GM12878 (cell line): Measurements from ENCODE around the gene KCNQ1. TPM values are rescaled to one million over a fixed set of nuclear protein-coding genes. Genes with fewer than 3 reads are reported as not detected.

ENCODE experiments used
- ATAC-seq: fragments of 200-7000 bp; cut with Tn5 transposase; 3 replicates; pipeline ENCODE4 v1.9.1; 2020; ENCODE audit warnings: mild to moderate bottlenecking, moderate library complexity
- BruUV-seq: library from RNA; stranded (reverse); fragments of 400-500 nt; replicated peaks from 2 replicates; lab custom pipeline; 2021; lab: Mats Ljungman, UMichigan
- CTCF ChIA-PET: fragments of 300-600 bp; sonication (Branson Sonifier 250); formaldehyde crosslinking; extraction: SDS; loops from one replicate; lab custom pipeline; 2021; ENCODE audit warnings: inconsistent platforms; lab: Yijun Ruan, JAX
- POLR2A ChIA-PET: fragments of 350-600 bp; formaldehyde crosslinking; extraction: SDS; loops from one replicate; lab custom pipeline; 2021; ENCODE audit warnings: inconsistent platforms; lab: Charles Lee
- RAD21 ChIA-PET: fragments of 300-600 bp; sonication (Branson Sonifier 250); formaldehyde crosslinking; loops from one replicate; lab custom pipeline; 2023; ENCODE audit warnings: antibody characterized with exemption; ENCODE audit not compliant: unreplicated experiment; lab: Charles Lee
- SMC1A ChIA-PET: fragments of 300-600 bp; sonication (Branson Sonifier 250); formaldehyde crosslinking; loops from one replicate; lab custom pipeline; 2023; ENCODE audit not compliant: unreplicated experiment, uncharacterized antibody; lab: Charles Lee
- DNase-seq: peaks from one replicate; pipeline ENCODE4 v3.0.0-alpha.2; 2011; ENCODE audit warnings: low read depth, low spot score
- FAIRE-seq: peaks from 3 replicates; lab custom pipeline; 2011; peaks lifted over from hg19 to GRCh38; lab: Jason Lieb, UNC
- H2AFZ ChIP-seq: 2 replicates; pipeline ENCODE4 v1.6.0; 2011; ENCODE audit warnings: low read depth, low read length, control low read depth; ENCODE audit not compliant: control insufficient read depth
- H3K27ac ChIP-seq: 2 replicates; pipeline ENCODE4 v1.5.1; 2011; ENCODE audit warnings: control low read depth; ENCODE audit not compliant: control insufficient read depth, insufficient read depth
- H3K27me3 ChIP-seq, 2 experiments: replicated peaks in 1 of 2; 2 replicates each; pipeline versions ENCODE4 v1.6.0 to v1.6.1; 2011; ENCODE audit warnings: low read length in 1 of 2; ENCODE audit not compliant: control insufficient read depth in 2 of 2, insufficient read depth in 2 of 2
- H3K36me3 ChIP-seq, 2 experiments: 2 replicates each; pipeline ENCODE4 v1.5.1; 2011; ENCODE audit warnings: low read length in 1 of 2; ENCODE audit not compliant: control insufficient read depth in 2 of 2, insufficient read depth in 2 of 2
- H3K4me1 ChIP-seq: 2 replicates; pipeline ENCODE4 v1.6.1; 2011; ENCODE audit warnings: mild to moderate bottlenecking, low read length, moderate library complexity, mixed read lengths; ENCODE audit not compliant: control insufficient read depth, insufficient read depth
- H3K4me2 ChIP-seq: 2 replicates; pipeline ENCODE4 v1.6.0; 2011; ENCODE audit warnings: control low read depth; ENCODE audit not compliant: control insufficient read depth, insufficient read depth
- H3K4me3 ChIP-seq: fragments of 200-600 bp; sonication (generic); 2 replicates; pipeline ENCODE4 v1.5.1; 2016
- H3K79me2 ChIP-seq: 2 replicates; pipeline ENCODE4 v1.6.0; 2011; ENCODE audit warnings: low read length; ENCODE audit not compliant: control insufficient read depth, insufficient read depth
- H3K9ac ChIP-seq: 2 replicates; pipeline ENCODE4 v1.8.0; 2011; ENCODE audit warnings: low read length, control low read depth, mixed read lengths; ENCODE audit not compliant: control insufficient read depth, insufficient read depth
- H3K9me3 ChIP-seq: replicated peaks from 3 replicates; pipeline ENCODE4 v1.5.1; 2011; ENCODE audit warnings: mild to moderate bottlenecking, low read length; ENCODE audit not compliant: control insufficient read depth, insufficient read depth
- H4K20me1 ChIP-seq: 2 replicates; pipeline ENCODE4 v1.6.0; 2011; ENCODE audit not compliant: control insufficient read depth, insufficient read depth
- CEBPB ChIP-seq, 2 experiments: fragments of 150-350 bp in 1 of 2; IDR thresholded peaks; 2 replicates each; pipeline ENCODE4 v1.6.1; 2012 to 2014; ENCODE audit warnings: low read depth in 2 of 2, low read length in 2 of 2, borderline replicate concordance in 1 of 2, inconsistent platforms in 1 of 2
- CUX1 ChIP-seq: IDR thresholded peaks from 2 replicates; pipeline ENCODE4 v1.6.1; 2012; ENCODE audit warnings: improper control_type of control experiment, low read depth, low read length; ENCODE audit not compliant: insufficient replicate concordance
- EGR1 ChIP-seq, 2 experiments: IDR thresholded peaks; 1 replicate in 1 of 2; 2 replicates in 1 of 2; pipeline ENCODE4 v1.6.1; 2011 to 2012; ENCODE audit warnings: low read depth in 2 of 2, low read length in 2 of 2, borderline replicate concordance in 1 of 2, mild to moderate bottlenecking in 1 of 2, moderate library complexity in 1 of 2
- KDM1A ChIP-seq: fragments of 200-600 bp; sonication (generic); IDR thresholded peaks from 2 replicates; pipeline ENCODE4 v1.6.1; 2016; ENCODE audit warnings: borderline replicate concordance
- MYB ChIP-seq: fragments of 150-350 bp; IDR thresholded peaks from 2 replicates; pipeline ENCODE4 v1.6.1; 2014; ENCODE audit warnings: mild to moderate bottlenecking, low read depth, low read length, borderline replicate concordance
- MYC ChIP-seq: IDR thresholded peaks from 2 replicates; pipeline ENCODE4 v1.6.1; 2011; ENCODE audit warnings: mild to moderate bottlenecking, low read length, moderate library complexity, inconsistent platforms; ENCODE audit not compliant: insufficient read depth, insufficient replicate concordance, insufficient read length, severe bottlenecking
- NRF1 ChIP-seq: conservative IDR thresholded peaks from 2 replicates; pipeline ENCODE4 v1.6.1; 2011; ENCODE audit warnings: mild to moderate bottlenecking, low read depth, low read length, improper control_type of control experiment
- POLR2AphosphoS2 ChIP-seq: IDR thresholded peaks from 2 replicates; pipeline ENCODE4 v1.6.1; 2011; ENCODE audit warnings: low read depth, mild to moderate bottlenecking, low read length, improper control_type of control experiment, moderate library complexity
- POLR2AphosphoS5 ChIP-seq: IDR thresholded peaks from 2 replicates; pipeline ENCODE4 v1.6.1; 2011; ENCODE audit warnings: mild to moderate bottlenecking, low read length, inconsistent platforms
- SMAD1 ChIP-seq: fragments of 450-650 bp; IDR thresholded peaks from 2 replicates; pipeline ENCODE4 v1.6.1; 2018; ENCODE audit warnings: mild to moderate bottlenecking, low read depth; ENCODE audit not compliant: partially characterized antibody
- SMAD5 ChIP-seq: IDR thresholded peaks from 2 replicates; pipeline ENCODE4 v1.6.1; 2016; ENCODE audit warnings: antibody characterized with exemption, low read depth
- SPI1 ChIP-seq: IDR thresholded peaks from 2 replicates; pipeline ENCODE4 v1.6.1; 2011; ENCODE audit warnings: low read depth, mild to moderate bottlenecking, low read length, moderate library complexity, borderline replicate concordance; ENCODE audit not compliant: insufficient read depth
- TAF1 ChIP-seq: IDR thresholded peaks from 2 replicates; pipeline ENCODE4 v1.6.1; 2011; ENCODE audit warnings: mild to moderate bottlenecking, low read depth, low read length, borderline replicate concordance
- ZNF274 ChIP-seq: IDR thresholded peaks from one replicate; pipeline ENCODE4 v1.8.0; 2011; ENCODE audit not compliant: insufficient read length, insufficient read depth
- WGBS: methylation state at CpG from one replicate; pipeline ENCODE4 v1.1.6; 2016; ENCODE audit warnings: low lambda C conversion rate; ENCODE audit not compliant: insufficient replicate concordance, insufficient coverage; ENCODE audit errors: missing lambda C conversion rate; 5-methylcytosine and 5-hydroxymethylcytosine counted together
- in situ Hi-C: fragments of 300-500 bp; cut with MboI; formaldehyde crosslinking; loops from 9 replicates; pipeline ENCODE4 v1.14.3; 2018; ENCODE audit warnings: mixed read lengths
- intact Hi-C: fragments of 100-400 bp; cut with micrococcal nuclease; formaldehyde crosslinking; loops from one replicate; pipeline ENCODE4 v1.14.2; 2022; ENCODE audit not compliant: unreplicated experiment
- polyA plus RNA-seq, 11 experiments: library from polyadenylated mRNA; depleted of rRNA in 4 of 11; unstranded in 6 of 11; stranded (reverse) in 5 of 11; fragments of >200 nt; fragmentation: Nextera tagmentation in 4 of 11; fragmentation: Illumina TruSeq in 1 of 11; extraction: Ambion mirVana in 4 of 11; extraction: Trizol in 1 of 11; gene quantifications; 1 replicate in 1 of 11; 2 replicates in 10 of 11; pipeline versions ENCODE4 v1.2.1 to v1.2.3, GENCODE V29; 2011 to 2016; ENCODE audit warnings: inconsistent platforms in 2 of 11, missing spikeins in 2 of 11, low read depth in 1 of 11
- total RNA-seq, 4 experiments: library from RNA; depleted of rRNA in 3 of 4; stranded (reverse); fragments of >200 nt in 3 of 4; fragmentation: Illumina TruSeq in 1 of 4; extraction: Trizol in 1 of 4; gene quantifications; 2 replicates each; pipeline versions ENCODE4 v1.2.1 to v1.2.3, GENCODE V29; 2013 to 2021

The KCNQ1 gene
- total and polyA plus RNA-seq, 10 of the 15 experiments (the other 5 are each of a cell fraction or from before 2014, with no cell fraction given) = 0.03 to 0.15 (median 0.12) TPM; not detected in 7

DNA sequence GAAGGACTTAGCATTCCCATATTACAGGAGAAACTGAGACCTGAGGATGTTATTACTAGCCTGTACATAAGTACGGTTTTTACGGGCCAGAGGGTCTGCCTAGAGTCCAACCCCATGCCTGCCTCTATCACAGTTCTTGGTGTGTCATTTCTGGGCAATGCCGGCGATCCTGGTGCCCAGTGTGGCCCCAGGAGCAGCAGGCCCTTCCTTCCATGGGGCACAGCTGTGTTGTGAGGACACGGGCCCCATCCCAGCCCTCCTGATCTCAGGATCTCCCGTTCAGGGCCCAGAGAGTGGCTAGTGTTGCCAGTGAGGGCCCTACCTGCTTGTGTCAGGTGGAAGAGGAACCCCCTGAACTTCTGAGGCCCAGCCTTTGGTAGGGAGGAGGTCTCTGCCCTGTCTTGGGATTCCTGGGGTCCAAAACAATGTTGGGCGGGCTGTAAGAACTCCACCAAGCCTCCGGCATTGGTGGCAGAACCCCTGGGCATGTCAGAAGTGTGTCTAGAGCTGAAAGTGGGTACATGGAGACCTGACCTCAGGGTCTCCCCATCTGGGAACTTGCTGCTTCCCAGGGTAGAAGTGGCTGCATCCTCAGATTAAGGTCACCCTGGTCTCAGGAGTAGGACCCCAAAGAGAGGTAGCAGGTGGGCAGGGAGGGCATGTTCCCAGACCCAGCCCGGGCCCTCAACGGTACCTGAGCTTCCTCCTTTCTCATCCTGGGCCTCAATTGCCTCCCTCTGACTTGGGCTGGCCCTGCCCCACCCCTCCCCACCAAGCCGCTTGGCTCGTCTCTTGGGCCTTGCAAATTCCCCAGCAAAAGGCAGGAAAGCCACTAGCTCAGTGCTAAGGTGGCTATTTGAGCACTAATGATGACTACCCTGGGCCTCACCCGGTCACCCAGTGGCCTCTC lies 329.6 kb downstream of the KCNQ1 start:
- 32% methylated on average over 13 of the region's 13 CpGs for WGBS
- Histone ChIP-seq H3K27ac (no peak overlapping the region), H3K79me2 (no peaks in the 10 kb centered on the region), H4K20me1 (no peaks in the 10 kb centered on the region), H3K4me3 (no peak overlapping the region), H3K27me3 (no peaks in the 10 kb centered on the region), H2AFZ (no peak overlapping the region), H3K4me1 (peaks cover 4% of the 10 kb centered on the region; the same call in 1 of the 2 replicates), H3K4me2 (no peak overlapping the region), H3K36me3 (no peaks in the 10 kb centered on the region), H3K9ac (no peak overlapping the region), H3K9me3 (no peaks in the 10 kb centered on the region)
- ChIA-PET SMC1A (no interaction called here), CTCF (no interaction called here), RAD21 (interaction anchor here (1.6 kb wide), 1 partner anchor 241 kb away, joined by 3 read pairs; no protein-coding TSS in a partner anchor), POLR2A (interaction anchor here (0.6 kb wide), 1 partner anchor 304 kb away, joined by 4 read pairs; no protein-coding TSS in a partner anchor)
- DNase-seq (no peak), FAIRE-seq (no peak), ATAC-seq (no peak)
- intact Hi-C loops (no loop called here), in situ Hi-C loops (no loop called here)
- no TSS peak for BruUV-seq
- no peak for TF ChIP-seq NRF1
- no peak for TF ChIP-seq POLR2AphosphoS2
- TF ChIP-seq EGR1 (IDR thresholded peaks at IDR 0.05; ENCODE audit: borderline replicate concordance in 1 of 2, low read depth in 2 of 2, low read length in 2 of 2) = no peak
- TF ChIP-seq POLR2AphosphoS5 = no peak
- no peak for TF ChIP-seq MYB
- no peak for TF ChIP-seq KDM1A
- no peak for TF ChIP-seq TAF1
- no peak for TF ChIP-seq SPI1
- TF ChIP-seq ZNF274 = no peak
- no peak for TF ChIP-seq CEBPB (IDR thresholded peaks at IDR 0.05; ENCODE audit: borderline replicate concordance in 1 of 2, low read depth in 2 of 2, low read length in 2 of 2)
- TF ChIP-seq SMAD5 = no peak
- TF ChIP-seq MYC = no peak
- no peak for TF ChIP-seq CUX1
- TF ChIP-seq SMAD1 = no peak
